HepG2 (cell line): ENCODE measurements around the gene RRP36. TPM values are rescaled to one million over a fixed set of nuclear protein-coding genes. Genes with fewer than 3 reads are reported as not detected.

ENCODE experiments used
- ARID2 ChIP-seq: sonication (generic); formaldehyde crosslinking; IDR thresholded peaks from 2 replicates; pipeline ENCODE4 v1.8.1; 2022; ENCODE audit warnings: mild to moderate bottlenecking, missing genetic modification reagents, borderline replicate concordance
- BRCA1 ChIP-seq: sonication (generic); formaldehyde crosslinking; IDR thresholded peaks from 2 replicates; pipeline ENCODE4 v1.4.0; 2020; ENCODE audit warnings: missing genetic modification reagents
- JUN ChIP-seq: sonication (generic); formaldehyde crosslinking; IDR thresholded peaks from 2 replicates; pipeline ENCODE4 v1.4.0; 2020; ENCODE audit warnings: mild to moderate bottlenecking, missing genetic modification reagents
- KLF6 ChIP-seq: IDR thresholded peaks from 2 replicates; pipeline ENCODE4 v1.8.0; 2016; ENCODE audit warnings: missing biosample characterization, missing genetic modification reagents
- MIER3 ChIP-seq: IDR thresholded peaks from 2 replicates; pipeline ENCODE4 v1.6.1; 2016; ENCODE audit warnings: missing compliant biosample characterization, borderline replicate concordance
- RBM39 ChIP-seq: fragments of 200-400 bp; formaldehyde crosslinking; IDR thresholded peaks from one replicate; pipeline ENCODE4 v1.6.1; 2018; ENCODE audit warnings: antibody characterized with exemption, mild to moderate bottlenecking, low read depth, low read length; ENCODE audit not compliant: poor library complexity, severe bottlenecking
- RELA ChIP-seq: sonication (generic); formaldehyde crosslinking; IDR thresholded peaks from 2 replicates; pipeline ENCODE4 v1.4.0; 2020; ENCODE audit warnings: missing genetic modification reagents
- SPEN ChIP-seq: sonication (generic); formaldehyde crosslinking; IDR thresholded peaks from 2 replicates; pipeline ENCODE4 v1.5.1; 2020; ENCODE audit warnings: low read depth, mild to moderate bottlenecking, missing genetic modification reagents
- ZFP82 ChIP-seq: sonication (generic); formaldehyde crosslinking; IDR thresholded peaks from 2 replicates; pipeline ENCODE4 v1.5.1; 2020; ENCODE audit warnings: mild to moderate bottlenecking, missing genetic modification reagents, borderline replicate concordance
- ZNF510 ChIP-seq: sonication (generic); formaldehyde crosslinking; IDR thresholded peaks from 2 replicates; pipeline ENCODE4 v1.4.0; 2020; ENCODE audit warnings: low read depth, mild to moderate bottlenecking, missing genetic modification reagents
- ZNF564 ChIP-seq: sonication (generic); formaldehyde crosslinking; IDR thresholded peaks from 2 replicates; pipeline ENCODE4 v1.8.1; 2023; ENCODE audit warnings: mild to moderate bottlenecking, missing genetic modification reagents
- ZNF598 ChIP-seq: sonication (generic); formaldehyde crosslinking; IDR thresholded peaks from 2 replicates; pipeline ENCODE4 v1.5.1; 2020; ENCODE audit warnings: mild to moderate bottlenecking, missing genetic modification reagents, borderline replicate concordance
- ZNF672 ChIP-seq: sonication (generic); formaldehyde crosslinking; IDR thresholded peaks from 2 replicates; pipeline ENCODE4 v1.8.1; 2022; ENCODE audit warnings: missing genetic modification reagents
- ZNF674 ChIP-seq: sonication (generic); formaldehyde crosslinking; IDR thresholded peaks from 2 replicates; pipeline ENCODE4 v1.5.0; 2020; ENCODE audit warnings: low read depth, mild to moderate bottlenecking, missing genetic modification reagents
- ZNF775 ChIP-seq: sonication (generic); formaldehyde crosslinking; IDR thresholded peaks from 2 replicates; pipeline ENCODE4 v1.4.0; 2020; ENCODE audit warnings: missing genetic modification reagents, mild to moderate bottlenecking, moderate library complexity, borderline replicate concordance
- ZNF780A ChIP-seq: sonication (generic); formaldehyde crosslinking; IDR thresholded peaks from 2 replicates; pipeline ENCODE4 v1.8.0; 2022; ENCODE audit warnings: mild to moderate bottlenecking, missing genetic modification reagents, moderate library complexity
- polyA plus RNA-seq, 8 experiments: library from polyadenylated mRNA; depleted of rRNA in 3 of 8; stranded (reverse) in 7 of 8; unstranded in 1 of 8; fragments of >200 nt; fragmentation: Illumina TruSeq in 4 of 8; extraction: Trizol in 4 of 8; gene quantifications; 2 replicates each; pipeline versions ENCODE4 v1.2.1 to v1.2.3, GENCODE V29; 2011 to 2016; ENCODE audit warnings: low read depth in 4 of 8, missing spikeins in 1 of 8, mixed read lengths in 1 of 8; ENCODE audit not compliant: insufficient read depth in 1 of 8
- total RNA-seq, 5 experiments: library from RNA; depleted of rRNA; stranded (reverse); fragments of >200 nt; fragmentation: Illumina TruSeq; extraction: Trizol; gene quantifications; 2 replicates each; pipeline ENCODE4 v1.2.3, GENCODE V29; 2016; ENCODE audit warnings: low read depth in 1 of 5
- TF ChIP-seq, protein P1 (sequence below): sonication (generic); formaldehyde crosslinking; IDR thresholded peaks from 2 replicates; pipeline ENCODE4 v1.4.0; 2020; ENCODE audit warnings: missing genetic modification reagents, low read depth, mild to moderate bottlenecking, borderline replicate concordance
- TF ChIP-seq, protein P2 (sequence below): sonication (generic); formaldehyde crosslinking; IDR thresholded peaks from 2 replicates; pipeline ENCODE4 v1.4.0; 2020; ENCODE audit warnings: mild to moderate bottlenecking, missing genetic modification reagents, borderline replicate concordance
- TF ChIP-seq, protein P3 (sequence below): sonication (generic); formaldehyde crosslinking; conservative IDR thresholded peaks from 2 replicates; pipeline ENCODE4 v1.8.0; 2022; ENCODE audit warnings: mild to moderate bottlenecking, moderate library complexity, missing genetic modification reagents
- TF ChIP-seq, protein P4 (sequence below): sonication (generic); formaldehyde crosslinking; IDR thresholded peaks from 2 replicates; pipeline ENCODE4 v1.9.0; 2021; ENCODE audit warnings: missing genetic modification reagents, mild to moderate bottlenecking, borderline replicate concordance

The RRP36 gene
- total and polyA plus RNA-seq, 2 of the 13 experiments (the other 11 are each of a cell fraction or from before 2014, with no cell fraction given), result 29.5 to 144 TPM

DNA sequence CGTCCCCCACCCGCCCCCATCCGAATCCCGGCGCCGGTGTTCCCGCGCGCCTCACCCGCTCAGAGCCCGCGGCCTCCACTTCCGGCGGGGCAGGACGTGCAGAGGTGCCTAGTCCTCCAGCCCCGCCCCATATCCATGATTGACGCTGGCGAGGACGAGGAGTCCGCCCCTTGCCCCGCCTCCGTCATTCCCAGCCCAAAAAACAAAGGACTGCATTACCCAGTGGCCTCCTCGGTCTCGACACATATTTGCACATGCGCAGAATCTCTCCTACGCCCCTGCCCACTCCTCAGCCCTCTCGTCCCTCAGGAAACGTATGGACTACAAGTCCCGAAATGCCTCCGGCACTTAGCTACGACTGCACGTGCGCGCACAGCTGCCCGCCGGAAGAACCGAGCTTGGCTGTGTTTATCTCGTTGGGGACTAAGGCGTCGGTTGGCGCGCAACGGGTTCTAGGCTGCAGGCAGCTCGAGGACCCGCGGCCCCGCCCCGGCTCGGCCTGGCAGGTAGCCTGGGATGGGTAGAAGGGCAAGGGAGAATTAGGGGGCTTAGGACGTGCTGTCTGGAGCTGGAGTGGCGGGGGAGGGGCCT lies 7.5 kb upstream of the RRP36 start, which contains the start of the genes KLHDC3 and MEA1 (continued):
- TF ChIP-seq, protein P1, sequence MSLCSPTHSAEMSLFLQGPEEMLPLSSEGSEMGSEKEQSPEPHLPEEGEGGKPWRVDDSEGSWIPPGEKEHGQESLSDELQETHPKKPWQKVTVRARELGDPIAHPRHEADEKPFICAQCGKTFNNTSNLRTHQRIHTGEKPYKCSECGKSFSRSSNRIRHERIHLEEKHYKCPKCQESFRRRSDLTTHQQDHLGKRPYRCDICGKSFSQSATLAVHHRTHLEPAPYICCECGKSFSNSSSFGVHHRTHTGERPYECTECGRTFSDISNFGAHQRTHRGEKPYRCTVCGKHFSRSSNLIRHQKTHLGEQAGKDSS (CRISPR knock-in tag), result 0 out of 2 replicates have a peak, but pooled peaks have one; percentile 70
- TF ChIP-seq MIER3 (CRISPR knock-in tag) (peak; percentile 65; the same call in 1 of the 2 replicates), RBM39 (peak; percentile 62), ZNF672 (CRISPR knock-in tag) (no peak), ZNF598 (CRISPR knock-in tag) (no peak), ZNF564 (CRISPR knock-in tag) (no peak), RELA (no peak; the same call in 1 of the 2 replicates), ZNF674 (CRISPR knock-in tag) (no peak), ZNF780A (no peak), ZNF510 (no peak; the same call in 1 of the 2 replicates), SPEN (CRISPR knock-in tag) (peak; percentile 89), ARID2 (CRISPR knock-in tag) (no peak), ZNF775 (CRISPR knock-in tag) (no peak), JUN (CRISPR knock-in tag) (peak; percentile 30; the same call in 1 of the 2 replicates), BRCA1 (CRISPR knock-in tag) (no peak), KLF6 (CRISPR knock-in tag) (no peak), ZFP82 (no peak)
- TF ChIP-seq, protein P2, sequence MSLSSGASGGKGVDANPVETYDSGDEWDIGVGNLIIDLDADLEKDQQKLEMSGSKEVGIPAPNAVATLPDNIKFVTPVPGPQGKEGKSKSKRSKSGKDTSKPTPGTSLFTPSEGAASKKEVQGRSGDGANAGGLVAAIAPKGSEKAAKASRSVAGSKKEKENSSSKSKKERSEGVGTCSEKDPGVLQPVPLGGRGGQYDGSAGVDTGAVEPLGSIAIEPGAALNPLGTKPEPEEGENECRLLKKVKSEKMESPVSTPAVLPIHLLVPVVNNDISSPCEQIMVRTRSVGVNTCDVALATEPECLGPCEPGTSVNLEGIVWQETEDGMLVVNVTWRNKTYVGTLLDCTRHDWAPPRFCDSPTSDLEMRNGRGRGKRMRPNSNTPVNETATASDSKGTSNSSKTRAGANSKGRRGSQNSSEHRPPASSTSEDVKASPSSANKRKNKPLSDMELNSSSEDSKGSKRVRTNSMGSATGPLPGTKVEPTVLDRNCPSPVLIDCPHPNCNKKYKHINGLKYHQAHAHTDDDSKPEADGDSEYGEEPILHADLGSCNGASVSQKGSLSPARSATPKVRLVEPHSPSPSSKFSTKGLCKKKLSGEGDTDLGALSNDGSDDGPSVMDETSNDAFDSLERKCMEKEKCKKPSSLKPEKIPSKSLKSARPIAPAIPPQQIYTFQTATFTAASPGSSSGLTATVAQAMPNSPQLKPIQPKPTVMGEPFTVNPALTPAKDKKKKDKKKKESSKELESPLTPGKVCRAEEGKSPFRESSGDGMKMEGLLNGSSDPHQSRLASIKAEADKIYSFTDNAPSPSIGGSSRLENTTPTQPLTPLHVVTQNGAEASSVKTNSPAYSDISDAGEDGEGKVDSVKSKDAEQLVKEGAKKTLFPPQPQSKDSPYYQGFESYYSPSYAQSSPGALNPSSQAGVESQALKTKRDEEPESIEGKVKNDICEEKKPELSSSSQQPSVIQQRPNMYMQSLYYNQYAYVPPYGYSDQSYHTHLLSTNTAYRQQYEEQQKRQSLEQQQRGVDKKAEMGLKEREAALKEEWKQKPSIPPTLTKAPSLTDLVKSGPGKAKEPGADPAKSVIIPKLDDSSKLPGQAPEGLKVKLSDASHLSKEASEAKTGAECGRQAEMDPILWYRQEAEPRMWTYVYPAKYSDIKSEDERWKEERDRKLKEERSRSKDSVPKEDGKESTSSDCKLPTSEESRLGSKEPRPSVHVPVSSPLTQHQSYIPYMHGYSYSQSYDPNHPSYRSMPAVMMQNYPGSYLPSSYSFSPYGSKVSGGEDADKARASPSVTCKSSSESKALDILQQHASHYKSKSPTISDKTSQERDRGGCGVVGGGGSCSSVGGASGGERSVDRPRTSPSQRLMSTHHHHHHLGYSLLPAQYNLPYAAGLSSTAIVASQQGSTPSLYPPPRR (CRISPR knock-in tag), result peak; percentile 54; the same call in 1 of the 2 replicates
- TF ChIP-seq, protein P3, sequence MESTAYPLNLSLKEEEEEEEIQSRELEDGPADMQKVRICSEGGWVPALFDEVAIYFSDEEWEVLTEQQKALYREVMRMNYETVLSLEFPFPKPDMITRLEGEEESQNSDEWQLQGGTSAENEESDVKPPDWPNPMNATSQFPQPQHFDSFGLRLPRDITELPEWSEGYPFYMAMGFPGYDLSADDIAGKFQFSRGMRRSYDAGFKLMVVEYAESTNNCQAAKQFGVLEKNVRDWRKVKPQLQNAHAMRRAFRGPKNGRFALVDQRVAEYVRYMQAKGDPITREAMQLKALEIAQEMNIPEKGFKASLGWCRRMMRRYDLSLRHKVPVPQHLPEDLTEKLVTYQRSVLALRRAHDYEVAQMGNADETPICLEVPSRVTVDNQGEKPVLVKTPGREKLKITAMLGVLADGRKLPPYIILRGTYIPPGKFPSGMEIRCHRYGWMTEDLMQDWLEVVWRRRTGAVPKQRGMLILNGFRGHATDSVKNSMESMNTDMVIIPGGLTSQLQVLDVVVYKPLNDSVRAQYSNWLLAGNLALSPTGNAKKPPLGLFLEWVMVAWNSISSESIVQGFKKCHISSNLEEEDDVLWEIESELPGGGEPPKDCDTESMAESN (CRISPR knock-in tag), result peak; percentile 65; the same call in 1 of the 2 replicates
- TF ChIP-seq, protein P4, sequence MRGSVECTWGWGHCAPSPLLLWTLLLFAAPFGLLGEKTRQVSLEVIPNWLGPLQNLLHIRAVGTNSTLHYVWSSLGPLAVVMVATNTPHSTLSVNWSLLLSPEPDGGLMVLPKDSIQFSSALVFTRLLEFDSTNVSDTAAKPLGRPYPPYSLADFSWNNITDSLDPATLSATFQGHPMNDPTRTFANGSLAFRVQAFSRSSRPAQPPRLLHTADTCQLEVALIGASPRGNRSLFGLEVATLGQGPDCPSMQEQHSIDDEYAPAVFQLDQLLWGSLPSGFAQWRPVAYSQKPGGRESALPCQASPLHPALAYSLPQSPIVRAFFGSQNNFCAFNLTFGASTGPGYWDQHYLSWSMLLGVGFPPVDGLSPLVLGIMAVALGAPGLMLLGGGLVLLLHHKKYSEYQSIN (CRISPR knock-in tag), result no peak
